GM19467 (cell line): ENCODE measurements around the gene OR4N5.
"Not testable (repeated sequence)": the region's sequence is repeated elsewhere in the genome, so short reads cannot be mapped to it uniquely, and the experiment has no call there.

Experiments
- ATAC-seq: cut with Tn5 transposase; IDR thresholded peaks from one replicate; pipeline ENCODE4 v1.9.1; 2021; ENCODE audit warnings: mild to moderate bottlenecking, moderate library complexity; ENCODE audit not compliant: unreplicated experiment

The OR4N5 gene

GRCh38 chr14:20138520-20138919 lies at the start of gene OR4N5:
Gene OR4N5, plus strand, starts transcription at chr14:20138820. Its CDS starts 4,916 bp downstream, at chr14:20143736.
- no peak for ATAC-seq

GRCh38 chr14:20092050-20092449 lies 46.6 kb upstream of the OR4N5 start:
- no peak for ATAC-seq

- no peak for ATAC-seq
These were observed 45.2 kb upstream of the OR4N5 start for GRCh38 chr14:20093442-20093841.

- ATAC-seq, result not testable (repeated sequence)
These were observed 39.5 kb upstream of the OR4N5 start for GRCh38 chr14:20098926-20099770.

- ATAC-seq, result no peak
These were observed 28.2 kb upstream of the OR4N5 start, which contains the start of gene OR4K17 for GRCh38 chr14:20110438-20110837. Gene OR4K17, plus strand, starts transcription at chr14:20110739. Its CDS starts 6,761 bp downstream, at chr14:20117500.

GRCh38 chr14:20112321-20112720 lies 26.3 kb upstream of the OR4N5 start:
- no peak for ATAC-seq

GRCh38 chr14:20116748-20117147 lies 21.9 kb upstream of the OR4N5 start:
- no peak for ATAC-seq

- no peak for ATAC-seq
These were observed 19.8 kb upstream of the OR4N5 start for GRCh38 chr14:20118795-20119194.

- ATAC-seq, result no peak
These were observed 5.3 kb downstream of the OR4N5 start for GRCh38 chr14:20143911-20144310.

- no peak for ATAC-seq
These were observed 6.2 kb downstream of the OR4N5 start for GRCh38 chr14:20144820-20145219.

GRCh38 chr14:20164462-20164861 lies 25.8 kb downstream of the OR4N5 start:
- ATAC-seq, result no peak

GRCh38 chr14:20167091-20167490 lies 28.5 kb downstream of the OR4N5 start:
- no peak for ATAC-seq

GRCh38 chr14:20169852-20170251 lies 31.2 kb downstream of the OR4N5 start:
- ATAC-seq, result not testable (repeated sequence)

GRCh38 chr14:20174205-20174604 lies 35.6 kb downstream of the OR4N5 start:
- not testable (repeated sequence) for ATAC-seq

GRCh38 chr14:20176330-20176729 lies 37.7 kb downstream of the OR4N5 start:
- no peak for ATAC-seq

- no peak for ATAC-seq
These were observed 38.9 kb downstream of the OR4N5 start for GRCh38 chr14:20177433-20177974.

GRCh38 chr14:20179218-20179617 lies 40.6 kb downstream of the OR4N5 start:
- no peak for ATAC-seq

GRCh38 chr14:20179880-20180279 lies 41.3 kb downstream of the OR4N5 start:
- no peak for ATAC-seq

- ATAC-seq, result no peak
These were observed 41.9 kb downstream of the OR4N5 start for GRCh38 chr14:20180486-20180885.

- no peak for ATAC-seq
These were observed 45.6 kb downstream of the OR4N5 start for GRCh38 chr14:20184181-20184580.

GRCh38 chr14:20190596-20190995 lies 52.0 kb downstream of the OR4N5 start, which contains the start of gene OR11G2:
Gene OR11G2, plus strand, starts transcription at chr14:20190896. Its CDS starts 6,542 bp downstream, at chr14:20197438.
- ATAC-seq, result no peak

- no peak for ATAC-seq
These were observed 52.8 kb downstream of the OR4N5 start for GRCh38 chr14:20191396-20191795.
